Left ventricle myocardium inferior (tissue), 1 donor: Measurements from ENCODE around the gene RNASE8. TPM values are rescaled to one million over a fixed set of nuclear protein-coding genes. Genes with fewer than 3 reads are reported as not detected.

ENCODE experiments used
- DNase-seq: peaks from one replicate; pipeline ENCODE4 v3.0.0-alpha.2; 2020
- H3K27ac ChIP-seq: fragments of 200-600 bp; replicated peaks from 2 replicates; pipeline ENCODE4 v1.8.0; 2021
- H3K27me3 ChIP-seq: fragments of 200-600 bp; 2 replicates; pipeline ENCODE4 v1.8.0; 2021; ENCODE audit warnings: low read depth
- H3K36me3 ChIP-seq: fragments of 200-600 bp; 2 replicates; pipeline ENCODE4 v1.8.0; 2021
- H3K4me1 ChIP-seq: fragments of 200-600 bp; 2 replicates; pipeline ENCODE4 v1.8.0; 2021
- H3K4me3 ChIP-seq: fragments of 200-600 bp; 2 replicates; pipeline ENCODE4 v1.8.0; 2021; ENCODE audit warnings: mild to moderate bottlenecking, moderate library complexity
- H3K9me3 ChIP-seq: fragments of 200-600 bp; replicated peaks from 2 replicates; pipeline ENCODE4 v1.8.0; 2021
- intact Hi-C: fragments of 100-400 bp; cut with micrococcal nuclease; formaldehyde crosslinking; loops from one replicate; pipeline ENCODE4 v1.11.0; 2022
- total RNA-seq: library from RNA; stranded (reverse); fragmentation: NEBNext Ultra II Directional; extraction: Animal tissue kit (Norgen Biotek cat#: 25700); gene quantifications from one replicate; pipeline ENCODE4 v1.2.1, GENCODE V29; 2021
- TF ChIP-seq, protein P1 (sequence below): fragments of 200-600 bp; IDR thresholded peaks from 2 replicates; pipeline ENCODE4 v1.8.0; 2021; ENCODE audit warnings: antibody characterized with exemption, mild to moderate bottlenecking, borderline replicate concordance
- donor health status: DM: no; HTN: yes; CAD: no; lungs with severe emphysema.

RNASE8 gene
- total RNA-seq, 1 donor from 2014 or later: not detected

DNA sequence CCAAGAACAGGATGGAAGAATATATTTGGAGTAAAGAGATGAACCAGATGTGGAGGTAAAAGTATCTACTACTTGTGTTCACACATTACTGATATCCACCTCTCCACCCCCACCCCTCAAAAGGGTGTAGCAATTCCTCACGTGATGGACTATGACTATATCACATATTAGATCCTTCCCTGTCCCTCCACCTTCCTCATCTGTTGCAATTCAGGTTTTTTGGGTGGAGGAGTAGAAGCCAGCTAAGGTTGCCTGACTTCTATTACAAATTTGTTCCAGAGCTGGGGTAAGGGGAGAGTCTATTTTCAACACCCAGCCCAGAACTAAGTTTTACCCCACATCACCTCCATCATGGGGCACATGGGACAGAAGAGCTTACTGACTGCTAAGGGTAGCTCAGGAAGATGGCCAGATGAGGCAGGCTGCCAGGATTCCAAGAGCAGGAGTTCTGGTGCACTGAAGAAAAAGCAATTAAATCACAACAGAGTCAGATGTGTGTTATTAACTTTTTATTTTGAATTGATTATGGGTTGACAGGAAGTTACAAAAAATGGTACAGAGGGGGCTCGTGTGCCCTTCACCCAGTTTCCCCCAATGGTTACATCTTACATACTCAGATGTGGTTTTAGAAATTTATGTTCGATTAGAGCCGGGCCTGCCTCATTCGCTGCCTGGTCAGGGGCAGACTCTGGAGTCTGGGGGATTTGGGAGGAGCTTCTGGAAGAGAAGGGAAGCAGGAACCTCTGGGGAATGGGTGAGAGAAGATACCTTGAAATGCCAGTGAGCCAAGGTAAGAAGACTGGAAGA lies 25.1 kb upstream of the RNASE8 start:
- no peak for DNase-seq
- no peaks in the 10 kb centered on the region for H3K9me3 ChIP-seq
- H3K4me3 ChIP-seq: no peak overlapping the region

GRCh38 chr14:21033133-21033698 lies 24.4 kb upstream of the RNASE8 start:
- no peaks in the 10 kb centered on the region for H3K9me3 ChIP-seq
- no peak overlapping the region for H3K27ac ChIP-seq
- no peak for DNase-seq
- TF ChIP-seq, protein P1, sequence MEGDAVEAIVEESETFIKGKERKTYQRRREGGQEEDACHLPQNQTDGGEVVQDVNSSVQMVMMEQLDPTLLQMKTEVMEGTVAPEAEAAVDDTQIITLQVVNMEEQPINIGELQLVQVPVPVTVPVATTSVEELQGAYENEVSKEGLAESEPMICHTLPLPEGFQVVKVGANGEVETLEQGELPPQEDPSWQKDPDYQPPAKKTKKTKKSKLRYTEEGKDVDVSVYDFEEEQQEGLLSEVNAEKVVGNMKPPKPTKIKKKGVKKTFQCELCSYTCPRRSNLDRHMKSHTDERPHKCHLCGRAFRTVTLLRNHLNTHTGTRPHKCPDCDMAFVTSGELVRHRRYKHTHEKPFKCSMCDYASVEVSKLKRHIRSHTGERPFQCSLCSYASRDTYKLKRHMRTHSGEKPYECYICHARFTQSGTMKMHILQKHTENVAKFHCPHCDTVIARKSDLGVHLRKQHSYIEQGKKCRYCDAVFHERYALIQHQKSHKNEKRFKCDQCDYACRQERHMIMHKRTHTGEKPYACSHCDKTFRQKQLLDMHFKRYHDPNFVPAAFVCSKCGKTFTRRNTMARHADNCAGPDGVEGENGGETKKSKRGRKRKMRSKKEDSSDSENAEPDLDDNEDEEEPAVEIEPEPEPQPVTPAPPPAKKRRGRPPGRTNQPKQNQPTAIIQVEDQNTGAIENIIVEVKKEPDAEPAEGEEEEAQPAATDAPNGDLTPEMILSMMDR: no peak
- H3K4me1 ChIP-seq: peaks cover 3% of the 10 kb centered on the region
- H3K27me3 ChIP-seq: no peaks in the 10 kb centered on the region
- H3K4me3 ChIP-seq: no peak overlapping the region
- intact Hi-C loops: no loop called here
- H3K36me3 ChIP-seq: no peaks in the 10 kb centered on the region

More for the DNA sequence above, 25.1 kb upstream of the RNASE8 start:
- Histone ChIP-seq H3K27me3 (no peaks in the 10 kb centered on the region), H3K27ac (no peak overlapping the region), H3K36me3 (no peaks in the 10 kb centered on the region), H3K4me1 (no peaks in the 10 kb centered on the region)
- intact Hi-C loops: no loop called here
- TF ChIP-seq, protein P1: no peak

DNA sequence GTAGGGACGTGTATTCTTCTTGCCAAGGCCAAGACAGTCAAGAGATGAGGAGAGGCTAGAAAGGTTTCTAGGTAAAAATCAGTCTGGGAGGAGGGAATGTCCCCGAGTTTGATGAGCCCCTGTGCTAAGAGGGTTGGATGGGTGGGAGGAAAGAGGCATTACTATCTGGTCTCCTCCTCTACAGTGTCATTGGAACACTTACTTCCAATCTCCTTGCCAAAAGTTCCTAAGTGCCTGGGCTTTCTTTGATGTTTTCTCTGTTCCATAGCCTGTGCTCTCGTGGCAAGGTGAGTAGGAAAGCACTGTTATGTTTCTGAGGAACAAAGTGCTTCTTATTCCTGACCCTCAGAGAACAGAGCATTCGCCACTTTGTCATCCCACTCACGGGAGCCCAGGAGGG lies 22.9 kb upstream of the RNASE8 start, which contains the start of gene RNASE13:
RNASE13 (minus strand) TSS at position 101 of the 400 bp plus-strand sequence. CDS start 519 bp downstream, outside the sequence.
- intact Hi-C loops: no loop called here
- DNase-seq: no peak
- Histone ChIP-seq H3K27me3 (no peaks in the 10 kb centered on the region), H3K36me3 (no peaks in the 10 kb centered on the region), H3K4me1 (peaks cover 18% of the 10 kb centered on the region), H3K9me3 (no peaks in the 10 kb centered on the region), H3K27ac (no peak within 1 kb of the TSS), H3K4me3 (no peak within 1 kb of the TSS)
- TF ChIP-seq, protein P1: no peak

GRCh38 chr14:21036751-21037150 lies 20.9 kb upstream of the RNASE8 start:
- TF ChIP-seq, protein P1: no peak
- H3K27ac ChIP-seq: peak overlapping the region; percentile 88
- no peaks in the 10 kb centered on the region for H3K9me3 ChIP-seq
- no peaks in the 10 kb centered on the region for H3K36me3 ChIP-seq
- intact Hi-C loops: no loop called here
- H3K27me3 ChIP-seq: no peaks in the 10 kb centered on the region
- no peak for DNase-seq
- H3K4me1 ChIP-seq: peaks cover 21% of the 10 kb centered on the region
- no peak overlapping the region for H3K4me3 ChIP-seq

DNA sequence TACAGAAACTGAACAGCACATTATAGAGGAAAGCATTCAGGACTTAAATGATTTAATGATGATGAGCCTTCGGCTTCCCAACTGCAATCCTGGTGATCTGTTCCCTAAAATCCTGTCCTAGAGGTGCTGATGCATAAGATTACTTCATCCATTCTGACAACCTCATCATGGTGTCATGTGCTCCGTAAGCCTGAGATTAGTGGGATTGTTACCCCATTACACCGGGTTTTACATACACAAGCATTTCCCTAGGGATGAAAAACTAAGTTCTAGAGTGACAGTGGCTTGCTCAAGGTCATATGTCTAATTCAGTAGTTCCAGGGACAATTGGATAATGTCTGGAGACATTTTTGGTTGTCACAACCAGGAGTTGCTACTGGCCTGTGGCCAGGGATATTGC lies 20.5 kb upstream of the RNASE8 start:
- TF ChIP-seq, protein P1: no peak
- H3K36me3 ChIP-seq: no peaks in the 10 kb centered on the region
- no peak overlapping the region for H3K4me3 ChIP-seq
- H3K27ac ChIP-seq: peak overlapping the region; percentile 88
- no peaks in the 10 kb centered on the region for H3K27me3 ChIP-seq
- no peak for DNase-seq
- no peaks in the 10 kb centered on the region for H3K9me3 ChIP-seq
- intact Hi-C loops: no loop called here
- H3K4me1 ChIP-seq: peaks cover 21% of the 10 kb centered on the region
